Measurements from ENCODE around the gene CES4A.
"Not testable (repeated sequence)": the region's sequence is repeated elsewhere in the genome, so short reads cannot be mapped to it uniquely, and the experiment has no call there.

CES4A gene

DNA sequence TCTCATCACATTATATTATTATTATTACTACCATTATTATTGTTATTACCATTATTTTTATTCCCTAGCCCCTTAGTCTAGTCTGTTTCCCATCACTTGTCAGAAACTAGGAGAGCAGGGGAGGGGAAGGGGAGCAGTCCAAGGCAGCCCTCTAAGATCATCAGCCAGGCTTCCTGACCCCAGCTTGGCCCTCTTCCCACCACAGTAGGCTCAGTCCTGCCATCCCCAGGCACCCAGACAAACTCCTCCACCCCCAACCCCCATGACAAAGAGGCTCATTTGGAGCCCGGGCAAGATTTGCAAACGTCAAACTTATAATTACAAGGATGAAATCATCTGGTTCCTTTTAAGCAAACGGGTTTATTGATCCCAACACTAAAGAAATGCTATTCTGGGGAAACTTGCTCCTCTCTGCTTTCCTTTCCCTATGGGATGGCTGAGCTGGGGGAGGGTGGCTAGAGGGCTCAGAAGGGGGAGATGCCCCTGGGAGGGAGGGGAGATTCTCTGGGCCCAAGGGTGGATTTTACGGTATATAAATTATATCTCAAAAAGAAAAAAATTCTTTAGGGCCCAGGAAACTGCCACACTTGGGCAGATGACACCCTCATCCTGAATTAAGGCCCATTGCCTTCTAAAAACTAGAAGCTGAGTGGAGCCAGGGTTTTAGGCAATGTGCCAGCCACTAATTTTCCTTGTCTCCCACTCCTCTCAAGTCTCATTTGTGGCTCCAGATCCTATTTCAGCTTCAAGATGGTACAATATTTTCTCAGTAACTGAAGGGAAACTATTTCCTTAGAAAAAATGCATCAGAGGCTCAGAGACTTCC, 36.2 kb downstream of the CES4A start:
- DNase-seq, result no peak

- no peak for DNase-seq
Measured at GRCh38 chr16:67025210-67025550, 36.8 kb downstream of the CES4A start.

GRCh38 chr16:67026570-67026969, 38.2 kb downstream of the CES4A start:
- DNase-seq, result no peak

DNA sequence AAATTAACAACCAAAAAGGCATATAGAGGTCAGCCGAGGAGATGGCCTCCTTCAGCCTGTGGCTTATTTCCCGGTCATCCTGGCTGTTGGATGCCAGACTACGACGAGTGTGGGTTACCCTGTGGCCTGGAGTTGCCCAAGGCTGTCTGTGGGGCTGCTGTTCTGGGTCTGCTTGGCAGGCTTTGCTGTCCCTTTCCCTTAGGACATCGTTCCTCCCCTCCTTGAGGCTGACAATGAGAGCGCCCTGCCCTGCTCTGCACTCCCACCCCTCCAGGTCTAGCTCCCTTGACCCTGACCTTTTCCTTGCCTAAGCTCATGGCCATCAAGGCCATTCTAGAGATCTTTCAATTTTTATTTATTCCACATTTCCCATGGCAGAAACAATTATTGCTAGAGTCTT, 38.7 kb downstream of the CES4A start:
- DNase-seq, result no peak

DNA sequence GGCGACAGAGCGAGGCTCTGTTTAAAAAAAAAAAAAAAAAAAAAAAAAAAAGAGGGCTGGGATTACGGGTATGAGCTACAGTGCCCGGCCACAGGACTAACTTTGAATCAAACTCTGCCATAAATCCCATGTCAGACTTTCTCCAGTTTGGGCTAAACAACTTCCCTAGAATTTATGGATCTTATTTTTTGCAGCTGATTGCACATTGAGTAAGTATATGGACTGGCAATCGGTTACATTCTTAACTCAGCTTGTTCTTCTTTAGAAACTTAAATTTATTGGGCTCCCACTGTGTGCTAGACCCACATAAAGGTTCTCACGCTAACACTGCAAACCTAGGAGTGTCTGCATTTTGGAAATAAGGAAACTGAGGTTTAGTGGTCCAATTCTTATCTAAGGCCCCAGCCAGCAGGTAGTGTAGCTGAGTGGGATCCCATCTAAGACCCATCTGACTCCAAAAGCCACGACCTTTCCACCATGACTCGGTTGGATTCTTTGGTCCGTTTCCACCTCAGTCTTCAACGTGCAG, 39.8 kb downstream of the CES4A start:
- no peak for DNase-seq

- DNase-seq, result peak; percentile 82 to 95 (median 90)
Measured at GRCh38 chr16:67028696-67029253, 40.4 kb downstream of the CES4A start, which contains the start of gene CBFB. Gene CBFB, plus strand, starts transcription at chr16:67029149. Its CDS starts 259 bp downstream, at chr16:67029408.

GRCh38 chr16:67029254-67030096, 41.1 kb downstream of the CES4A start:
- peak; percentile 35 to 47 (median 41) for DNase-seq

GRCh38 chr16:67030221-67030962, 42.0 kb downstream of the CES4A start:
- DNase-seq, result no peak

DNA sequence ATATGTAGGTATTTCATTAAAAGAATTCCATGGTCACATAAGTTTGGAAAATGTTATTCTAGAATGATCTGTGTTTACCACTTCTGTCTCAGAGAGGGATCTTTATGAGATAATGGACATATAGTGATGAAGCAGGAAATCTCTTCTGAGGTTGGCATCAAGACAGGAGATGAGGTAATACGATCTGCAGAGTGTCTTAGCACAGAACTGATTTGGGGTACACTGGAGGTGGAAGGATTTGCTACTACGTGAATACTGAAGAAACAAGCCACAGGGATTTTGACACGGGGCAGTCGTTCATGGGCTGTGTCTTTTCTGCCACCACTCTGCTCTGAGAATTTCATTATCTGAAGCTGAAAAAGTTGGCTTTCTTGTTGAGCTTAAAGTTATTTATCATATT, 46.1 kb downstream of the CES4A start:
- no peak for DNase-seq

GRCh38 chr16:67035364-67035763, 47.0 kb downstream of the CES4A start:
- DNase-seq, result no peak

GRCh38 chr16:67036323-67036741, 47.9 kb downstream of the CES4A start:
- DNase-seq, result no peak

DNA sequence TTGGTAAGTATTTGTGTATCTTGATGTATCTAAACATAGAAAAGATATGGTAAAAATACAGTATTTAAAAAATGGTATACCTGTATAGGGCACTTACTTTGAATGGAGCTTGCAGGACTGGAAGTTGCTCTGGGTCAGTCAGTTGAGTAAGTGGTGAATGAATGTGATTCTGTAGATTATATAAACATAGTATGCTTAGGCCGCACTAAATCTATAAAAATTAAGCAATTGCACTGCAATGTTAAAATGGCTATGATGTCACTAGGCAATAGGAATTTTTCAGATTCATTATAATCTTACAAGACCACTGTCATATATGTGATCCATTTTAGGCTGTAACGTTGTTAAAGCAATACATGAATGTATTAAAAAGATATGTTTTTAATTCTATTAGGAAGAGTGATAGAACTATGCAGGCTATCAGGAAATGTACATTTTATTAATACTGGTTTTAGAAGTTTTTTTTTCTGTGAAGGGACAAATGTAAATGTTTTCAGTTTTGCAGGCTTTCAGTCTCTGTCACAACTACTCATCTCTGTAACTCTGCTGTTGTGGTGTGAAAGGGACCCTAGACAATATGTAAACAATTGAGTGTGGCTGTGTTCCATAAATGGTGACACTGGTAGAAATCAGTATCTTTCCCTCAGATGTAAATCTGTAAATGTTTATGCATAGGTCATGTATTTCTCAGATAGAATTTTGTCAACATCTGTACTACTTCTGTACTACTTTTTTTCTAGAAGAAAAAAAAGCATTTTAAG, 51.1 kb downstream of the CES4A start:
- no peak for DNase-seq

DNA sequence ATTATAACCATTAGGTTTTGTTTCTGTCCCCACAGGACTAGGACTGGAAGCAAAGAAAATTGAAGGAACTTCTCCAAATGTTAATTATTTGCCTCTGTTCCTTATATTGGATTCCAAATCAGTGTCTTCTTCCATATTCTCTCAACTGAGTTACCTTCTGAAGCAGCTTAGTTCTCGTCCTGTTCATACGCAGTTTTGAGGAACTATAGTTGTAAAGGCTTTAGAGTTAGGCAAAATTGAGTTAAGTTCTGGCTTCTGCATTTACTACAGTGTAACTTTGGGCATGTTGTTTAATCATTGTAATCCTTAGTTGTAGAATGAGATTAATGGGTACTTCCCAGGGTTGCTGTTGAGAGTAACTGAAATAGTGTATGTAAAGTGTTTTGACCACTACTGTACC, 51.8 kb downstream of the CES4A start:
- DNase-seq, result no peak

DNA sequence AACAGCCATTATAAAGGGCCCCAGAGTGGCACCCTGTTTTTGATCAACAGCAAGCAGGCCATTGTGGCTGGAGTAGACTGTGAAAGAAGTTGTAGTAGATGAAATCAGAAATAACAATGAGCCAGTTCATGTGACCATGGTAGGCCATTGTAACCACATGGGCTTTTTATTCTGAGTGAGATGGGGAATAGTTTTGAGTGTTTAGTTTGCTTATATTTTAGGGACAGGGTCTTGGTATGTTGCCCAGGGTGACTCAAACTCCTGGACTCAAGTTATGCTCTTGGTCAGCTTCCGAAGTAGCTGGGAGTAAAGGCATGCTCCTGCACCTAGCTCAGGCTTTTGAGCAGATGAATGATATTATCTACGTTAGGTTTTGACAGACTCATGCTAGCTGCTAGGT, 52.5 kb downstream of the CES4A start:
- DNase-seq, result no peak

- not testable (repeated sequence) for DNase-seq
Measured at GRCh38 chr16:67041520-67041919, 53.1 kb downstream of the CES4A start.

GRCh38 chr16:67043420-67043819, 55.0 kb downstream of the CES4A start:
- DNase-seq, result no peak

GRCh38 chr16:67050796-67051195, 62.4 kb downstream of the CES4A start:
- no peak for DNase-seq

DNA sequence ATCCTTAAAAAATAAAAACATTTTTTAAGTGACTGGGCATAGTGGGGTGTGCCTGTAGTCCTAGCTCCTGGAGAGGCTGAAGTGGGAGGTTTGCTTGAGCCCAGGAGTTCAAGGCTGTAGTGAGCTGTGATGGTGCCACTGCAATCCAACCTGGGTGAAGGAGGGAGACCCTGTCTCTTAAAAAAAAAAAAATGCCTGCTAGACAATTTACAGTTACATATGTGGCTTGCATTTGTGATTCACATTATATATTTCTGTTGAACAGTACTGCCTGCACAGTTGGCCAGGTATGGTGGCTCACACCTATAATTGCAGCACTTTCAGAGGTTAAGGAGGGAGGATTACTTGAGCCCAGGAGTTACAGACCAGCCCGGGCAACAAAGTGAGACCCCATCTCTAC, 64.0 kb downstream of the CES4A start:
- DNase-seq, result no peak

GRCh38 chr16:67053767-67054334, 65.5 kb downstream of the CES4A start:
- DNase-seq, result no peak

DNA sequence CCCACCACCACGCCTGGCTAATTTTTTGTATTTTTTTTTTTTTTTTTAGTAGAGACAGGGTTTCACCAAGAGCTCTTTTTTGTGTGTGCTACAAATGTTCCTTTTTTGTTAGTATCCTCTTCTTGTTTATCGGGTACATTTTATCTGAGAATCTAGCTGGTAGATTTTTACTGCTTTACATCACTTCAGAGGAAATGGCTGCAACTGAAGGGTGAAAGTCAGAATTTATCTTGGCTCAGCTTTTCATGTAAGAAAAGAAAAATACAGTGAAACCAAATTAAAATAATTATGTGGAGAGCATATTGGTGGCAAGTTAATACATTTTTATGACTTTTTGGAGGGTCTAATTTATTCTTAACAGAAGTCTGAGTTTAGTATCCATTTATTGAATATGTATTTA, 66.5 kb downstream of the CES4A start:
- DNase-seq, result no peak

DNA sequence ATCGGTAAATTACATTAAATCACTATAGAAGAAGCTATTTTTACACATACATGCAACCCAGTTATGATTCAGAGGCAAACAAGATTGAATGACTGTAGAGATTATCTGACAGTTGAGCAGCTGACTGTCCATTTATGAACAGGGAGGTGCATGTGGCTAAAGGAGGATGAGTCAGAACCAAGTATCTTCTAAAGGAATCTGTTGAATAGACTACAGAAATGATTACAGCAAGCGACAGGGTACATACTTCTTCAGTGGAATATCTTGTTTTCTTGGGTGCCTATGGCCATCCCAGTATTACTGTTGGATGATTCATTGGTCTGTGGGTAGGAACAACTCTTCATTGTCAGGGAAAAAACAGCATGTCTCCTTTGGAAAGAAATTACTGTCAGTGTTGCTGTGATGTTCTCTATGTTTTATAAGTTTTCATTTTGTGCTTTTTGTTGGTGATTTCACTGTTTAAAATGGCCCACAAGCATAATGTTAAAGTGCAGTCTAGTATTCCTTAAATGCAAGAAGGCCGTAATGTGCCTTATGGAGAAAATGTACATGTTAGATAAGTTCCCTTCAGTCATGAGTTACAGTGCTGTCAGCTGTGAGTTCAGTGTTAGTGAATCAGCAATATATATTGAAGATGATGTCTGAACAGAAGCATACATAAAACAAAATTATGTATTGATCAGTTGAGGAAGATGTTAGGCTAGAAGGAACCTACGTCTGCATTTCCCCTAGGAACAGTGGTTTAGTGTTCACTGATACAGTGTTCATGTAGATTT, 67.5 kb downstream of the CES4A start:
- DNase-seq, result no peak

Data from activated CD4-positive, CD25-positive, alpha-beta regulatory T cell (primary cell).